HepG2 (cell line): ENCODE data around the gene IFIT1B. TPM values are rescaled to one million over a fixed set of nuclear protein-coding genes. Genes with fewer than 3 reads are reported as not detected.
A peak's percentile ranks its signal among the peaks of the same experiment; 100 is the strongest.

Experiments
- ATAC-seq: fragments of 200-7000 bp; cut with Tn5 transposase; 3 replicates; pipeline ENCODE4 v1.9.1; 2020; ENCODE audit warnings: mild to moderate bottlenecking, moderate library complexity
- BruUV-seq: library from RNA; stranded (reverse); fragments of 400-500 nt; replicated peaks from 2 replicates; lab custom pipeline; 2021; lab: Mats Ljungman, UMichigan
- CTCF ChIA-PET: fragments of 300-600 bp; formaldehyde crosslinking; extraction: SDS; loops from one replicate; lab custom pipeline; 2021; ENCODE audit warnings: low total read pairs, inconsistent platforms, low intra/inter-chr PET ratio; lab: Yijun Ruan, JAX
- POLR2A ChIA-PET: fragments of 350-600 bp; sonication (Branson Sonifier 250); formaldehyde crosslinking; loops from one replicate; lab custom pipeline; 2020; ENCODE audit warnings: antibody characterized with exemption, inconsistent platforms; lab: Yijun Ruan, JAX
- DNase-seq: peaks from one replicate; pipeline ENCODE4 v3.0.0-alpha.2; 2015; ENCODE audit warnings: low spot score
- FAIRE-seq: peaks from 3 replicates; lab custom pipeline; 2011; peaks lifted over from hg19 to GRCh38; lab: Jason Lieb, UNC
- H2AFZ ChIP-seq: one replicate; pipeline ENCODE4 v1.6.1; 2011; ENCODE audit warnings: low read length, inconsistent platforms
- H3K27ac ChIP-seq: fragments of 300-600 bp; 3 replicates; pipeline ENCODE4 v1.8.0; 2011; ENCODE audit warnings: mixed run types, mild to moderate bottlenecking, mixed read lengths, low read length, inconsistent platforms; ENCODE audit not compliant: insufficient read depth; ENCODE audit errors: extremely low read length
- H3K27me3 ChIP-seq, 2 experiments: fragments of 200-600 bp in 1 of 2; 2 replicates in 1 of 2; 3 replicates in 1 of 2; pipeline versions ENCODE4 v1.6.0 to v1.8.0; 2011; ENCODE audit warnings: low read length in 2 of 2, mild to moderate bottlenecking in 2 of 2, moderate library complexity in 2 of 2, inconsistent platforms in 1 of 2; ENCODE audit not compliant: insufficient read depth in 2 of 2, control insufficient read depth in 1 of 2
- H3K36me3 ChIP-seq, 2 experiments: fragments of 200-600 bp in 1 of 2; replicated peaks in 1 of 2; 2 replicates in 1 of 2; 3 replicates in 1 of 2; pipeline versions ENCODE4 v1.5.1 to v1.8.0; 2011; ENCODE audit warnings: low read length in 2 of 2, inconsistent platforms in 1 of 2; ENCODE audit not compliant: insufficient read depth in 2 of 2, control insufficient read depth in 1 of 2
- H3K4me1 ChIP-seq: 2 replicates; pipeline ENCODE4 v1.5.1; 2012; ENCODE audit warnings: low read length, inconsistent platforms; ENCODE audit not compliant: insufficient read depth
- H3K4me2 ChIP-seq: 2 replicates; pipeline ENCODE4 v1.6.0; 2011; ENCODE audit warnings: low read depth, low read length, inconsistent platforms
- H3K4me3 ChIP-seq, 3 experiments: fragments of 200-600 bp in 1 of 3; sonication (generic), shearing (Covaris generic) in 1 of 3; replicated peaks in 1 of 3; 2 replicates each; pipeline ENCODE4 v1.5.1; 2011 to 2016; ENCODE audit warnings: low read length in 3 of 3, inconsistent platforms in 2 of 3, low read depth in 2 of 3, mild to moderate bottlenecking in 2 of 3, control low read depth in 1 of 3, mixed read lengths in 1 of 3; ENCODE audit not compliant: insufficient read depth in 1 of 3
- H3K79me2 ChIP-seq: one replicate; pipeline ENCODE4 v1.6.1; 2011; ENCODE audit warnings: low read length, inconsistent platforms; ENCODE audit not compliant: insufficient read depth
- H3K9ac ChIP-seq: 2 replicates; pipeline ENCODE4 v1.6.0; 2011; ENCODE audit warnings: mild to moderate bottlenecking, low read depth, low read length, inconsistent platforms; ENCODE audit not compliant: insufficient read depth
- H3K9me3 ChIP-seq: 2 replicates; pipeline ENCODE4 v1.5.1; 2012; ENCODE audit warnings: mild to moderate bottlenecking, low read length
- H4K20me1 ChIP-seq: 2 replicates; pipeline ENCODE4 v1.6.0; 2011; ENCODE audit warnings: inconsistent platforms, mild to moderate bottlenecking, low read length, moderate library complexity; ENCODE audit not compliant: insufficient read depth
- ATF3 ChIP-seq: sonication (generic); formaldehyde crosslinking; IDR thresholded peaks from 2 replicates; pipeline ENCODE4 v1.4.0; 2020; ENCODE audit warnings: missing genetic modification reagents
- DBP ChIP-seq: sonication (generic); formaldehyde crosslinking; IDR thresholded peaks from 2 replicates; pipeline ENCODE4 v1.4.0; 2020; ENCODE audit warnings: missing genetic modification reagents; ENCODE audit errors: not compliant biosample characterization
- DNMT1 ChIP-seq: sonication (generic); formaldehyde crosslinking; IDR thresholded peaks from 2 replicates; pipeline ENCODE4 v1.5.1; 2020; ENCODE audit warnings: mild to moderate bottlenecking, missing genetic modification reagents
- HIC2 ChIP-seq: sonication (generic); formaldehyde crosslinking; IDR thresholded peaks from 2 replicates; pipeline ENCODE4 v1.9.0; 2022; ENCODE audit warnings: low read depth, missing genetic modification reagents
- HNF4A ChIP-seq: sonication (generic); formaldehyde crosslinking; IDR thresholded peaks from 2 replicates; pipeline ENCODE4 v1.4.0; 2020; ENCODE audit warnings: missing genetic modification reagents
- HNF4G ChIP-seq, 2 experiments: sonication (generic) in 1 of 2; formaldehyde crosslinking in 1 of 2; IDR thresholded peaks; 2 replicates each; pipeline versions ENCODE4 v1.4.0 to v1.6.1; 2011 to 2020; ENCODE audit warnings: borderline replicate concordance in 2 of 2, low read depth in 2 of 2, mild to moderate bottlenecking in 2 of 2, low read length in 1 of 2, missing genetic modification reagents in 1 of 2, moderate library complexity in 1 of 2
- NCOR1 ChIP-seq: fragments of 200-600 bp; sonication (generic); IDR thresholded peaks from 2 replicates; pipeline ENCODE4 v1.7.0; 2017; ENCODE audit warnings: antibody characterized with exemption, low read length, borderline replicate concordance
- PAXIP1 ChIP-seq: sonication (generic); formaldehyde crosslinking; conservative IDR thresholded peaks from 2 replicates; pipeline ENCODE4 v1.4.0; 2020; ENCODE audit warnings: mild to moderate bottlenecking, missing genetic modification reagents, moderate library complexity
- PRPF4 ChIP-seq: fragments of 200-400 bp; formaldehyde crosslinking; IDR thresholded peaks from 2 replicates; pipeline ENCODE4 v1.6.1; 2016; ENCODE audit warnings: low read length, low read depth; ENCODE audit not compliant: poor library complexity, severe bottlenecking
- SALL1 ChIP-seq: sonication (generic); formaldehyde crosslinking; IDR thresholded peaks from 2 replicates; pipeline ENCODE4 v1.8.0; 2022; ENCODE audit warnings: mild to moderate bottlenecking, missing genetic modification reagents
- SKI ChIP-seq: fragments of 450-650 bp; IDR thresholded peaks from one replicate; pipeline ENCODE4 v1.6.1; 2018; ENCODE audit warnings: mild to moderate bottlenecking; ENCODE audit not compliant: partially characterized antibody
- WIZ ChIP-seq: sonication (generic); formaldehyde crosslinking; IDR thresholded peaks from 2 replicates; pipeline ENCODE4 v1.5.1; 2020; ENCODE audit warnings: mild to moderate bottlenecking, missing genetic modification reagents
- ZBTB1 ChIP-seq: sonication (generic); formaldehyde crosslinking; IDR thresholded peaks from 2 replicates; pipeline ENCODE4 v1.4.0; 2020; ENCODE audit warnings: missing genetic modification reagents, borderline replicate concordance
- ZFP37 ChIP-seq: sonication (generic); formaldehyde crosslinking; IDR thresholded peaks from 2 replicates; pipeline ENCODE4 v1.4.0; 2020; ENCODE audit warnings: missing genetic modification reagents, borderline replicate concordance
- ZNF576 ChIP-seq: sonication (generic); formaldehyde crosslinking; IDR thresholded peaks from 2 replicates; pipeline ENCODE4 v1.4.0; 2020; ENCODE audit warnings: mild to moderate bottlenecking, missing genetic modification reagents
- ZNF777 ChIP-seq: sonication (generic); formaldehyde crosslinking; IDR thresholded peaks from 2 replicates; pipeline ENCODE4 v1.4.0; 2020; ENCODE audit warnings: missing genetic modification reagents
- WGBS: methylation state at CpG from one replicate; pipeline ENCODE4 v1.1.6; 2017; ENCODE audit warnings: low lambda C conversion rate; 5-methylcytosine and 5-hydroxymethylcytosine counted together
- in situ Hi-C: cut with HindIII; loops from 2 replicates; pipeline ENCODE4 v1.10.0; 2017; ENCODE audit warnings: low pct_unique_long_range_greater_than_20kb; ENCODE audit not compliant: extremely low pct_ligation_motif_present
- intact Hi-C: fragments of 100-400 bp; cut with micrococcal nuclease; formaldehyde crosslinking; loops from one replicate; pipeline ENCODE4 v1.10.0; 2022; ENCODE audit not compliant: unreplicated experiment
- polyA plus RNA-seq, 8 experiments: library from polyadenylated mRNA; depleted of rRNA in 3 of 8; stranded (reverse) in 7 of 8; unstranded in 1 of 8; fragments of >200 nt; fragmentation: Illumina TruSeq in 4 of 8; extraction: Trizol in 4 of 8; gene quantifications; 2 replicates each; pipeline versions ENCODE4 v1.2.1 to v1.2.3, GENCODE V29; 2011 to 2016; ENCODE audit warnings: low read depth in 4 of 8, missing spikeins in 1 of 8, mixed read lengths in 1 of 8; ENCODE audit not compliant: insufficient read depth in 1 of 8
- total RNA-seq, 5 experiments: library from RNA; depleted of rRNA; stranded (reverse); fragments of >200 nt; fragmentation: Illumina TruSeq; extraction: Trizol; gene quantifications; 2 replicates each; pipeline ENCODE4 v1.2.3, GENCODE V29; 2016; ENCODE audit warnings: low read depth in 1 of 5

Gene IFIT1B
- total and polyA plus RNA-seq, 2 of the 13 experiments (the other 11 are each of a cell fraction or from before 2014, with no cell fraction given), result not detected

GRCh38 chr10:89421018-89421476, 43.2 kb downstream of the IFIT1B start (continued):
- no peak for TF ChIP-seq HIC2
- no peak for TF ChIP-seq ATF3 (CRISPR knock-in tag)
- no peak for TF ChIP-seq DNMT1 (CRISPR knock-in tag)
- TF ChIP-seq SKI, result no peak
- TF ChIP-seq WIZ (CRISPR knock-in tag), result no peak
- TF ChIP-seq DBP, result no peak
- TF ChIP-seq ZNF777 (CRISPR knock-in tag), result no peak
- TF ChIP-seq ZFP37 (CRISPR knock-in tag), result no peak

- H3K27ac ChIP-seq, result no peak overlapping the region
- in situ Hi-C loops, result loop anchor here (5.0 kb wide), 1 partner anchor 137 kb away; no protein-coding TSS in a partner anchor
- TF ChIP-seq HNF4G (IDR thresholded peaks at IDR 0.05; ENCODE audit: borderline replicate concordance, low read depth, low read length) (peak; percentile 8; the same call in 1 of the 2 replicates), HNF4G (CRISPR knock-in tag; IDR thresholded peaks at IDR 0.05; ENCODE audit: borderline replicate concordance, low read depth) (no peak), NCOR1 (0 out of 2 replicates have a peak, but pooled peaks have one; percentile 31), HNF4A (CRISPR knock-in tag) (peak; percentile 68), ZNF576 (CRISPR knock-in tag) (no peak), SALL1 (CRISPR knock-in tag) (peak; percentile 54), ZBTB1 (CRISPR knock-in tag) (no peak), PRPF4 (no peak), PAXIP1 (peak; percentile 20; the same call in 1 of the 2 replicates)
Observed at GRCh38 chr10:89425000-89425399, 47.1 kb downstream of the IFIT1B start.

More at GRCh38 chr10:89425000-89425399, 47.1 kb downstream of the IFIT1B start:
- Histone ChIP-seq H3K79me2 (no peaks in the 10 kb centered on the region), H3K9me3 (no peaks in the 10 kb centered on the region), H3K36me3 (no peaks in the 10 kb centered on the region), H3K4me1 (peaks cover 20% of the 10 kb centered on the region), H3K4me3 (no peak overlapping the region), H3K4me2 (peak overlapping the region; percentile 46), H2AFZ (no peak overlapping the region), H3K9ac (no peak overlapping the region), H4K20me1 (no peaks in the 10 kb centered on the region), H3K27me3 (no peaks in the 10 kb centered on the region)
- CTCF ChIA-PET, result interaction anchor here (1.8 to 2.8 kb wide), 2 partner anchors 139 to 369 kb away, joined by 4 to 46 read pairs; no protein-coding TSS in a partner anchor
- intact Hi-C loops, result loop anchor here (5.0 kb wide), 2 partner anchors 217 to 367 kb away; no protein-coding TSS in a partner anchor
- FAIRE-seq, result no peak
- no TSS peak for BruUV-seq
- peak; percentile 65 for ATAC-seq
- WGBS, result 19% methylated on average over 5 of the region's 5 CpGs
- peak; percentile 14 for DNase-seq
- POLR2A ChIA-PET, result no interaction called here
